HCT116 (cell line): ENCODE data around the gene TEX2.

Experiments
- ATF3 ChIP-seq: IDR thresholded peaks from 2 replicates; pipeline ENCODE4 v1.6.1; 2012
- CBX3 ChIP-seq: IDR thresholded peaks from 2 replicates; pipeline ENCODE4 v1.6.1; 2012; ENCODE audit warnings: low read depth
- CEBPB ChIP-seq: IDR thresholded peaks from 2 replicates; pipeline ENCODE4 v1.6.1; 2012; ENCODE audit warnings: low read depth
- CTCF ChIP-seq, 3 experiments: fragments of 200-600 bp in 1 of 3; sonication (generic) in 1 of 3; IDR thresholded peaks in 2 of 3; conservative IDR thresholded peaks in 1 of 3; 2 replicates each; pipeline ENCODE4 v1.5.1; 2012 to 2017; ENCODE audit warnings: low read depth in 2 of 3, low read length in 2 of 3, antibody characterized with exemption in 1 of 3, borderline replicate concordance in 1 of 3, control low read depth in 1 of 3, mild to moderate bottlenecking in 1 of 3, mixed read lengths in 1 of 3, mixed run types in 1 of 3, moderate library complexity in 1 of 3; ENCODE audit not compliant: insufficient read depth in 1 of 3
- ELF1 ChIP-seq: IDR thresholded peaks from 2 replicates; pipeline ENCODE4 v1.6.1; 2012; ENCODE audit warnings: low read depth, borderline replicate concordance
- EZH2phosphoT487 ChIP-seq: fragments of 200-600 bp; IDR thresholded peaks from 2 replicates; pipeline ENCODE4 v1.6.1; 2018; ENCODE audit warnings: antibody characterized with exemption, borderline replicate concordance
- POLR2A ChIP-seq: IDR thresholded peaks from 2 replicates; pipeline ENCODE4 v1.7.0; 2011; ENCODE audit warnings: borderline replicate concordance; ENCODE audit not compliant: insufficient read depth, insufficient read length; ENCODE audit errors: extremely low read depth
- POLR2AphosphoS5 ChIP-seq: IDR thresholded peaks from 2 replicates; pipeline ENCODE4 v1.6.1; 2011; ENCODE audit warnings: mild to moderate bottlenecking, low read depth, low read length, moderate library complexity
- SIN3A ChIP-seq: IDR thresholded peaks from 2 replicates; pipeline ENCODE4 v1.6.1; 2012; ENCODE audit warnings: low read depth
- ZNF274 ChIP-seq: fragments of 200-500 bp; sonication (Bioruptor generic); IDR thresholded peaks from 2 replicates; pipeline ENCODE4 v1.6.1; 2014; ENCODE audit warnings: mild to moderate bottlenecking, low read depth, low read length, inconsistent platforms
- TF ChIP-seq, protein P1 (sequence below): IDR thresholded peaks from 2 replicates; pipeline ENCODE4 v1.6.1; 2012; ENCODE audit warnings: low read depth

DNA sequence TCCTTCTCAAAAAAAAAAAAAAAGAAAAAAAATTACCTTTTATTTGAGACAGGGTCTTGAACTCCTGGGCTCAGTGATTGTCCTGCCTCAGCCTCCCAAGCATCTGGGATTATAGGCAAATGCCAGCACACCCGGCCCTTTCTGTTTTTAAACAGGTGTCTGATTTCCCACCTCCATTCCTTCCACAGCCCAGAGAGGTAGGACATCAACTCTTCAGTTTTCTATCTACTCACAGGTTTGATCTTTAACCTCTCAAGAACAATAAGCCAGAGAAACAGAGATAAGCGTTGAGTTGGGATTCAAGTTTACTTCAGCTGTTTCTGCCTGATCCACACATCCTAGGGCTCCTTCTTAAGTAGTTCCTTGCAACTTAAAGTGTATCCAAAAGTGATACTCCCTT, 41.5 kb upstream of the TEX2 start:
- TF ChIP-seq CEBPB (no peak), CTCF (IDR thresholded peaks at IDR 0.05 in 2 of 3, conservative IDR thresholded peaks at IDR 0.05 in 1 of 3; ENCODE audit: borderline replicate concordance in 1 of 3, insufficient read depth in 1 of 3, low read depth in 2 of 3, low read length in 2 of 3) (no peak), POLR2A (no peak), EZH2phosphoT487 (no peak), CBX3 (no peak), POLR2AphosphoS5 (no peak), ZNF274 (no peak), ELF1 (no peak), ATF3 (no peak), SIN3A (no peak)
- TF ChIP-seq, protein P1, sequence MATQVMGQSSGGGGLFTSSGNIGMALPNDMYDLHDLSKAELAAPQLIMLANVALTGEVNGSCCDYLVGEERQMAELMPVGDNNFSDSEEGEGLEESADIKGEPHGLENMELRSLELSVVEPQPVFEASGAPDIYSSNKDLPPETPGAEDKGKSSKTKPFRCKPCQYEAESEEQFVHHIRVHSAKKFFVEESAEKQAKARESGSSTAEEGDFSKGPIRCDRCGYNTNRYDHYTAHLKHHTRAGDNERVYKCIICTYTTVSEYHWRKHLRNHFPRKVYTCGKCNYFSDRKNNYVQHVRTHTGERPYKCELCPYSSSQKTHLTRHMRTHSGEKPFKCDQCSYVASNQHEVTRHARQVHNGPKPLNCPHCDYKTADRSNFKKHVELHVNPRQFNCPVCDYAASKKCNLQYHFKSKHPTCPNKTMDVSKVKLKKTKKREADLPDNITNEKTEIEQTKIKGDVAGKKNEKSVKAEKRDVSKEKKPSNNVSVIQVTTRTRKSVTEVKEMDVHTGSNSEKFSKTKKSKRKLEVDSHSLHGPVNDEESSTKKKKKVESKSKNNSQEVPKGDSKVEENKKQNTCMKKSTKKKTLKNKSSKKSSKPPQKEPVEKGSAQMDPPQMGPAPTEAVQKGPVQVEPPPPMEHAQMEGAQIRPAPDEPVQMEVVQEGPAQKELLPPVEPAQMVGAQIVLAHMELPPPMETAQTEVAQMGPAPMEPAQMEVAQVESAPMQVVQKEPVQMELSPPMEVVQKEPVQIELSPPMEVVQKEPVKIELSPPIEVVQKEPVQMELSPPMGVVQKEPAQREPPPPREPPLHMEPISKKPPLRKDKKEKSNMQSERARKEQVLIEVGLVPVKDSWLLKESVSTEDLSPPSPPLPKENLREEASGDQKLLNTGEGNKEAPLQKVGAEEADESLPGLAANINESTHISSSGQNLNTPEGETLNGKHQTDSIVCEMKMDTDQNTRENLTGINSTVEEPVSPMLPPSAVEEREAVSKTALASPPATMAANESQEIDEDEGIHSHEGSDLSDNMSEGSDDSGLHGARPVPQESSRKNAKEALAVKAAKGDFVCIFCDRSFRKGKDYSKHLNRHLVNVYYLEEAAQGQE = no peak
